T-helper 1 cell treated with Interleukin-12 subunit alpha and Interleukin-12 subunit beta and Interleukin-4 antibody, amounts not matched to agents 30 ng/mL and 1 ng/mL, for 36 hours (primary cell): ENCODE measurements around the gene PPP1R36. TPM values are rescaled to one million over a fixed set of nuclear protein-coding genes. Genes with fewer than 3 reads are reported as not detected.
"Not testable (repeated sequence)": the region's sequence is repeated elsewhere in the genome, so short reads cannot be mapped to it uniquely, and the experiment has no call there.

Source experiments
- intact Hi-C: fragments of 100-400 bp; cut with micrococcal nuclease; formaldehyde crosslinking; loops from one replicate; pipeline ENCODE4 v1.15.1; 2024
- total RNA-seq: library from RNA; stranded (reverse); gene quantifications from 2 replicates; pipeline ENCODE4 v1.2.3, GENCODE V29; 2022

The PPP1R36 gene
- total RNA-seq, 1 donor from 2014 or later, result not detected

DNA sequence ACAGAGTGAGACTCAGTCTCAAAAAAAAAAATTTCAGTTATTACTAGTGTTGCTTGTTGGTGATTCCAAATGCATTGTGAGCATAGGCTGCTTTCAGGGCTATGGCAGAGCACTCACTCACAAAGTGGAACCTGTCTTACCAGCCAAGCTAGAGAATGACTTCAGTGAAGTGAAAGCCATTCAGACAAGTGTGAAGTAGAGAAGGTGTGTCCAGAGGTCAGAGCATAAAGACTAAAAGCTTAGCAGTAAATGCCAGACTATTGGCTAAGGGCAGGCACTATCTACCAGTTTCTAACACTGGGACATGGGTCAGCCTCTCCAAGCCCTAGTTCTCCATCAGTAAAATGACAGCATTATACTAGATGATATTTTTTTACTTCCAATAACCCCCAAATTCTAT is 12.7 kb downstream of the PPP1R36 start:
- intact Hi-C loops, result no loop called here

DNA sequence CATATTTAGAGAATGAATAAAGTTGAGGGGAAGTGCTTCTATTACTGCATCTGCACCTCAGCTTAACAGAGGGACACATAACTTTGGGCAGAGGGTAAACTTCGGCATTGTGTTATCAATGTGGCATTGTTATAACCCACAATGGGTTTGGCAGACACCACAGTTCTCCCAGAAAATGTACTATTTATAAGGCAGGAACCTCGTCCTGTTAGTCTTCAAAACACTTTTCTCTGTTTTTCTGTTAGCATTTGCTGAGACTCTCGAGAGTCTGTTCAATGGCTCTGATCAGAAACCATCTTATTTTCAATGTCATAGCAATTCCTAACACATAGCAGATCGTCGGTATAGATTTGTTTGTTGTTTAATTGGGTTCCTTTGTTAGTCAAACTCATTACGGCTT is 13.9 kb downstream of the PPP1R36 start:
- intact Hi-C loops, result no loop called here

DNA sequence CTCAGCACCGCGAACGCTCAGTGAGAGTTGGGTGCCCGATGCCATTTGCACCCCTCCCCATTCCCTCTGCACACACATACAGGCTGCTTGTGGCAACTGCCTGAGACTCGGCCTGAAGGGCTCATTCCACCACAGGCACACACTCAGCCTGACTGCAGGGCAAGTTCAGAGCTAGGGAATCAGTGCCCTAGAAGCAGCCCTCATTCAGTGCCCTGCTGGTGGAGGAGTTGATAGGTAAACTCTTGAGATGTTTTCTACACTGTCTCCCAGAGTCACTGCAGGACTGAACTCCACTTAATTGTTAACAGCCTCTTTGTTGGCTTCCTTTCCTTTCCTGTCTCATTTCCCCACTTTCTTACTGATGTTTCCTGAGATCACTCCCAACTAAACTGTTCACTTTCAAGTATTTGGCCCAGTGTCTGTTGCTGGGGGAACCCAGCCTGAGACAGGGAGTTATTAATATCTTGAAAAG is 16.9 kb downstream of the PPP1R36 start:
- intact Hi-C loops, result no loop called here

DNA sequence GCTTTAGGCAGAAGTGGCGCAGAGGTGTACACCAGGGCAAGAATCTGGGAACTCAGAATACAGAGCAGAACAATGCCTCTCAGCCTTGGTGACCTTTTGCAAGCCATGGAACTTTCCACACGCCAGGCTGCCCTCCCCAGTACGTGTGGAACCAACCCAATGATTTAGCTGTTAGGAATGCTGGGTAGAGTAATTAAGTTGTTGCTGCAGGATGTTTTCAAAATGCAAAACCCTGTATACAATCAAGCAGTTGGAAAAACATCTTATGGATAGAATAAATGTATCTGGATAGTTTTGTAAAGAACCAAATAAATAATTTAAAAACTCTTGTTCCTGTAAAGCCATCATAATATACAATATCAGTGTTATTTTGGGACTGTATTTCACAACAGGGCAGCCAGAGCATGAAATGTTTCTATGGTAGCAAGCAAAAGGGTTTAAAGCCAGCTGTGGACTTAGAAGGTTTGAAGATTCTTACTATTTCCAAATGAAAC is 19.4 kb downstream of the PPP1R36 start:
- intact Hi-C loops, result no loop called here

DNA sequence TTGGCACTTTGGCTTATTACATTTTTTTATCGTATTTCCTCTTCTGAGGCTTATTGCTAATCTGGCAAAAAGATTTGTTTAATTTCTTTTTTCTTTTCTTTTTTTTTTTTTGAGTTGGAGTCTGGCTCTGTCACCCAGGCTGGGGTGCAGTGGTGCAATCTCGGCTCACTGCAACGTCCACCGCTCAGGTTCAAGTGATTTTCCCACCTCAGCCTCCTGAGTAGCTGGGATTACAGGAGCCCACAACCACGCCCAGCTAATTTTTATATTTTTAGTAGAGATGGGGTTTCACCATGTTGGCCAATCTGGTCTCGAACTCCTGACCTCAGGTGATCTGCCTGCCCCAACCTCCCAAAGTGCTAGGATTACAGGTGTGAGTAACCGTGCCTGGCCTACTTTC is 19.9 kb downstream of the PPP1R36 start:
- intact Hi-C loops, result not testable (repeated sequence)

DNA sequence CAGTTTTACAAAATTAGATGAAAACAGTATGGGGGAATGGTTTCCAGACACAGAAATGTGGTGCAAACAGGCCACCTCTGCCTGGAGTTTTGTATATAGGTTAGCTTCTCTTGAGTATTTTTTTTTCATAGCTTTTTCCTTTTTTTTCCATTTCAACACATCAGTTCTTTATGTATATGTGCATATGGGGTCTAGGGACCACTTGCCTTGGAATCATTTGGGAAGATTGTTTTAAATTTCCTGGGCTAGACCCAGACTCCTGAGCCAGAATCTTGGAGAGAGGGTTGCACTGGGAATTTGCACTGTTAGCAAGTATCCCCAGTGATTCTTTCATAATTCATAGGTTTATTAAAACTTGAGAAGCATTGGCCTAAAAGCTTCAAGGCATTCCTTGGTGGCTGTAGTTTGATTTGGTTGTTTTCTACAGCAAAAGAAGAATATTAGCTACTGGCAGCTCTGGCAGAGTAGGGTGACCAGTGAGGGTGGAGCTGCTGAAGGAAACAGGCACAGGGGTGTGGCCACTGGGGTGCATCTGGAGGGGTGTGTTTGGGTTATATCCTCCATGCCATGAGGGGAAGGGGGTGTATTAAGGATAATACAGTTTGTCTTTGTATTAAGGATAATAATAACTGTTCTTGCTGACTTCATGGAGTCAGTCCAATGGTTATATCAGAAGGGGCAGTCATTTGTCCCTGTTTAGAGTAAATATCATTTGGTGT is 22.8 kb downstream of the PPP1R36 start:
- intact Hi-C loops, result no loop called here

DNA sequence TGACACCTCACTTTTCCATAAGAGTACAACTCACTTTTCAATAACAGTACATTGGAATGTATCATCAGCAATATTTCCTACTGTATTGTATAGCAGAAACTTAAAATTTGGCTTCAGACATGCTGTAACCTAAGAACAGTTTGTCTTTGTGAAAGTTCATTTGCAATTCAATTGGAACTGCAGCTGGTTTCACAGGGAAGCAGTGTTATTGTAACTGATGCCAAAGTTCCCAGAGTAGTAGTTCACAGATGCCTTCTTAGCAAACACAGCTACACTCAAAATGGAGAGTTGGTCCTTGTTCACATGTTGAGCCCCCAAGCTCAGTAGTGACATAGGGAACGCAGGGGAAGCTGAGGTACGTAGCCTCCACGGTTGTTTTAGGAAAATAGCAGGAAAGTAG is 23.3 kb downstream of the PPP1R36 start:
- intact Hi-C loops, result no loop called here

DNA sequence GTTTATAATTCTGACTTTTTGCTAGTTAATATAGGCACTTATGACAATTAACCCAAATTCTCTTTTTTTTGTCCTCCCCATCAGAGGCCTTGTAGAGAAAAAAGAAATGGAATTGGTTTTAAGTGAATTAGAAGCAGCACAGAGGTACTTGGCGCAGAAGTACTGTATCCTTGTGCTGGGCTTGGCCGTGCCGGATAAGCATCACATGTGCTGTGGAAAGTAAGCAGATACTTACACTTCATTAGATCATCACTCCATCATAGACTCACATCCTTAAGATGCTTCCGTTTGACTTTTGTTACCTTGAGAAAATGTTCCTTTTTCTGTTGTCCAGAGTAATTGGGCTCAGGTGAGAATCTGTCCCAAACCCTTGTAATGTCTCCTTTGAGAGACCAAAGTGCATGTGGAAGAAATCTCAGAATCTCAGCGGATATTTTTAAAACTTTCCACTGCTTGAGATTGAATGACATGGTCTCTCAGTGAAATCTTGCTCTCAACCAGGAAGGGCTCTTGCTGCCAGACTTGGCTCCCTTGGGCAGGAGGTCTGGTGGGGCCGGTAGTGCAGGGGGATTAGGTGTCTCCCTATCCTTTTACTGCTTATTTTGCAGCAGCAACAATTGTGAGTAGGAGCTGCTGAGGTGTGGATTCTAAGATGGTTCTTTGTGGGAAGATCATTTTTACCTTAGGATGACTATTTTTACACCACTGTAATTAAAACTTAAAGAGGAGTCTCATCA is 24.8 kb downstream of the PPP1R36 start:
- intact Hi-C loops, result no loop called here

DNA sequence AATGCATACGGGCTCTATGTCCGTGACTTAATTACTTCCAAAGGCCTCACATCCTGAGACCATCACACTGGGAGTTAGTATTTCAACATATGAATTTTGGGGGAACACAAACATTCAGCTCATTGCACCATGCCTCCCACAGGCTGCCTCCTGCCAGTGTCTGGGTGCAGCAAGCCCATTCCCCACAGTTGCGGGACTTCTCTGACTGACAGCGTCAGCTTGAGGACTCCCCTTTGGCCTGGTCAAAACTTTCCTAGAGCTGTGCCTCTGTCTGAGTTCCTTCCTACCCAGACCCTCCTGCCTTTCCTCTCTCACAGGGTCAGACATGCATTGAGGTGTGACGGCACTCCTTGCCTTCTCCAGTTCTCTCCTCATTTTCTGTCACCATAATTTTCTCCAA is 27.4 kb downstream of the PPP1R36 start:
- intact Hi-C loops, result no loop called here

DNA sequence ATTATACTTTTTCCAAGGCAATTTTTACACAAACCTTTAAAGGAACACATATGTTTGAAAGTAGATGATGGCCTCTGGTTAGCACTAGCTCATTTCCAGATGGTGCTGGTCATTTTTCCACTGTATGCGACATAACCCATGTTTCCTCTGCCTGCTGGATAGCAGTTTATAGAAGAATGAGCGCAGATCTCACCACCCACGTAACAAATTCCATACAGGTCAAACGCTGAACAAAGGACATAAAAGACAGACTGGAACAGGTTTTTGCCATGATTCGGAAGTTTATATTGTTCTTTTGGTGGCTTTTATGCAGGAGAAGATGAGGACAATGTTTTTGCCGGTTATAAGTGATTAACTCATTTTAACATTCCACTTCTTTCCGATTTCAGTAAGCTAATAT is 30.7 kb downstream of the PPP1R36 start:
- intact Hi-C loops, result no loop called here

DNA sequence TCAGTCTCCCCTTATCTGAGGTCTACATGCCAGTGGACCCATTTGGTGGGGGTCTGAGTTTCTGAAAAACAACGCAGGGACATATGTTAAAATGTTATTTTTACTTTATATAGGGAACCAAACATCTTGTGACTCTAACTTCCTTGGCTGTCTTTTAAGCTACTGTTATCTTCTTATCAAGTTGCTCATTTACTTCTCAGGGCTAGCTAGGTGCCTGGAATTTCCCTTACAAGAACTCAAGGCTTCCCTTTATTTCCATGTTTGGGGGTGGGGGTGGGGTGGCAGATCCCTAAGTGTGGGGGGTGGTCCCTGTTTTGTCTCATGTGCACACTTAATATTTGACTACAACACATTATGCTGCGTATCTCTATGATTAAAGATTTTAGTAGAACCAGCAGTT is 31.6 kb downstream of the PPP1R36 start:
- intact Hi-C loops, result no loop called here

DNA sequence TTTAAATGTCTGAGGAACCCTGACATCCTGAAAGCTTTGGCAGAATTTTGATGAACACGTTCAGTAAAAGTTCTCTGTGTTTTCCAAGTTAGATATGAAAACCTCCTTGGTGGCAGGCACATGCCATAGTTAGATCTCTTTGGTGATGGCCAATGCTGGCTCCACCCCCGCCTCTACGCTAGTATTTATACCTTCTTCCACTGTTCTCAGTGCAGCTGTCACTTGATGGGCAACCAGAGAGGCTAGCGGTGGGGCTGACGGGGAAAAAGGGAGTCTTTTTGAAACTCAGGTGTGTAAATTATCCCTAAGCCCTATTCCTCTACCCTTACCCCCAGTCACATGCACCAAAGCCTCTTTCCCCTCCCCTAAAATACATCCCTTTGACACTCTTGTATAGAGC is 32.1 kb downstream of the PPP1R36 start:
- intact Hi-C loops, result no loop called here

DNA sequence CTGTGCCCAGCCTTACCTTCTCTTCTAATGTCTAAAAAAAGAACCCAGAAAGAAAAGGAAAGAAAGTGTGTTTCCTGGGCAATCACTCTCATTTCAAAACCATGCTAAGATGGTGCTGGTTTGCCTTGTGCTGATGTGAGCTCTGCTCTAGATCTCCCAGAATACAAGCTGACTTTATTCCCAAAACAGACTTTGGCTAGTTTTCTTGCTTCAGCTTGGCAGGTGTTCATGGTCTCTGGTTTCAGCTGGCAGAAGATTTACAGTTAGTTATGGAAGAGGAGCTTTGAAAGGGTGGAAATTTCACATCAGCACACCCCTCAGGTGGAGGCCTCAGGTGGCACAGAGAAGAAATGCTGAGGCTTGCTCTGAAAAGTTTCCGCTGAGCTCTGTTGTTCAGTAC is 34.4 kb downstream of the PPP1R36 start:
- intact Hi-C loops, result no loop called here

DNA sequence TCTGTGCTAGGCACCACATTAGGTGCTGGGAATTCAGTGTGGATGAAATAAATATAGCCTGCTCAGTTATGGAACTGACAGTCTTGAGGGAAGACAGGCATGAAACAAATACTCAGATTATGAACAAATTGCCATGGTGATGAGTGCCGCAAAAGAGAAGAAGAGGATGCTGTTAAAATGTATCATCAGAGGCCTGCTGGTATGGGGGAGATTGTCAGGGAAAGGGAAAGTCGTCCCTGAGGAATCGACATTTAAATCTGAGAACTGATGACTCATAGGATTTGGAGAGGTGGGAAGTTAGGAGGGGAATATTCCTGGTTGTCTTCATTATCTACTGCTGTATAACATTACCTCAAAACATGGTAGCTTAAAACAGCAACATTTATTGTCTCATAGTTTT is 42.0 kb downstream of the PPP1R36 start:
- intact Hi-C loops, result no loop called here

DNA sequence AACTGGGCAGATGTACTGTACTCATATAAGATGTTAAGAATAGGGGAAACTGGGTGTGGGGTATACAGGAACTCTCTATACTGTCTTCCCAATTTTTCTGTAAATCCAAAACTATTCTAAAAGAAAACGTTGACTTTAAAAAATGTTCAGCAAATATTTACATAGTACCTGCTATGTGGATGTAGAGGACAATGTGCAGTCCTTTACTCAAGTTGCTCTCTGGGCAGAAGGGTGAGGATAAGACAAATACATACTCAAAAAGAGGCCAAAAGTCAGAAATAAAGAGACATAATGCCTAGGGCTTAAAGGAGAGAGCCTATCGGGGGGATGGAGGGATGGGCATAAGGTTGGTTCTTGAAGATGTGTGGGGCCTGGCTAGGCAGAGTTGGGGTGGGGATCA is 44.7 kb downstream of the PPP1R36 start:
- intact Hi-C loops, result no loop called here

DNA sequence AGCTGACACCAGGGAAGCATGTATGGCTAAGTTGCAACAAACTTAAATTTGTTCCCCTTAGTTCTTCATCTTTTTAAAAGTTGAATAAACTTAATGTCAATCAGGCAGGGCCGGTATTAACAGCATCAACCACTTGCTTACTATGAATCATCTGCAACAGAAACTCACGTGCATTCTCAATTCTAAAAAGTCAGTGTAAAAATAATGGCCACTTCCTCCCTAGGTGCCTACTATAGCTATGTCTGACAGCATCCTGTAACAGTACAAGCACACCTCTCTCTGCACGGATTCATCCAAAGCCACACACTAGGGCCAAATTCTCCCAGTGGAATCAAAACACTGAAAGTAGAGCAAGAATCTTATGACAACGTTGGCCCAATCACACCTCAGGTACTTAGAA is 48.6 kb downstream of the PPP1R36 start:
- intact Hi-C loops, result no loop called here

DNA sequence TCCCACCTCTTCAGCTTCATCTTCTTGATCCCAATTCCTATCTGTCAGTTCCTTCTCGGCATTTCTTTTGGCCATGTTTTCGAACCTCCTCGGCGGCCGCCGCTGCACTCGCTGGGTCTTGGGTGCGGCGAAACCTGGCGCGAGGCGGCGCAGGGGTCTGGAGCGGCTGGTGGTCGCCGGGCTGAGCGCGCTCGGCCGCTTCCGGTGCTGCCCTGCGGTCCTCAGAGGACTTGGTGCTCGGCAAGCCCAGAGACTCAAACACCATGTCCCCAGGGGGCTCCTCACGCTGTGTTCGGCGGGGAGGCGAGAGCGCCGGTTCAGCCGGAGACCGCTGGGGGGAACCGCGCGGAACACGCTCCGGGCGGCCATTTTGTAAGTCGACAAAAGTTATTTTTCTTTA is 51.8 kb downstream of the PPP1R36 start:
- intact Hi-C loops, result no loop called here

DNA sequence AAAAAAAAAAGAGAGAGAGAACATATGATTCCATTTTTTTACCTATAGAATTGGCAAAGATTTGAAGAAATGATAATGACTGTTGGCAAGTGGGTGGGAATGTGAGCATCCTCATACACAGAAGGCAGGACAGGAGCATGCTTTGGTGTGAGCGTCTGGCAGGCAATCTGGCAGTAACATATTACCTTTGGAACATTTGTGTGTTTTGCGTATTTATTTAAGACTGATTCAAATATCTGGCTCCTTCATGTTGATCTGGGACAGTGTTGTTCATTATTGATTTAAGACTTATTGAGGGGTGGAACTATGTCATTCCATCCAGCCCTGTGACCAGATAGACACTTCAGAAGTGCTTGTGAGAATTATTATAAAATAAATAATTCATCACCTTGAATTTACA is 53.1 kb downstream of the PPP1R36 start:
- intact Hi-C loops, result no loop called here

DNA sequence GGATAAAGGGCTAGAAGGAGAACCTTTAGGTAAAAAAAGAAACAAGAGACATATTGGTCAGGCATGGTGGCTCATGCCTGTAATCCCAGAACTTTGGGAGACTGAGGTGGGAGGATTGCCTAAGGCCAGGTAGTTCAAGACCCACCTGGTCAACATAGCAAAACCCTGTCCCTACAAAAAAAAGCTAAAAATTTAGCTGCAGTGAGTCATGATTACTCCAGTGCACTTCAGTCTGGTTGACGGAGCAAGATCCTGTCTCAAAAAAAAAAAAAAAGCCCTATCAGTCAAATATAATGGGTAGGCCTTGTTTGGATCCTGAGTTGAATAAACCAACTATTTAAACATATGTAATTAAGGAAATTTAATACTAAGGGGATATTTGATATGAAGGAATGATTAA is 54.2 kb downstream of the PPP1R36 start:
- intact Hi-C loops, result no loop called here

DNA sequence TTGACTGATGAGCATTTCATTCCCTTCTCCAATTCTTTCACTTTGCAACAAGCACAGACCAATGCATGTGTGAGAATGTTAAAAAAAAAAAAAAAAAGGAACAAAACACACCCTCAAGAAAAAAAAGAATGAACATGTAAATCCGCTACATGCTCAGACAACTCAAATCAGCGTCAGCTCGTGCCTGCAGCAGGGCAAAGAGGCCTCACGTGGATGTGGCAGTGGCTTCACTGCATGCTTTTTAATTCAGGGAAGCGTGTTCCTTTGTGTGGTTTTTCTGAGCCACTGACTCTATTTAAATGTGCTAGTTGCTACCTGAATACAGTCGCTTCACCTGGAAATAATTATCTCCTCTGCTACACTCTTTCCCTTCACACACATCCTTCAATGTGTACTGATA is 55.1 kb downstream of the PPP1R36 start:
- intact Hi-C loops, result no loop called here

DNA sequence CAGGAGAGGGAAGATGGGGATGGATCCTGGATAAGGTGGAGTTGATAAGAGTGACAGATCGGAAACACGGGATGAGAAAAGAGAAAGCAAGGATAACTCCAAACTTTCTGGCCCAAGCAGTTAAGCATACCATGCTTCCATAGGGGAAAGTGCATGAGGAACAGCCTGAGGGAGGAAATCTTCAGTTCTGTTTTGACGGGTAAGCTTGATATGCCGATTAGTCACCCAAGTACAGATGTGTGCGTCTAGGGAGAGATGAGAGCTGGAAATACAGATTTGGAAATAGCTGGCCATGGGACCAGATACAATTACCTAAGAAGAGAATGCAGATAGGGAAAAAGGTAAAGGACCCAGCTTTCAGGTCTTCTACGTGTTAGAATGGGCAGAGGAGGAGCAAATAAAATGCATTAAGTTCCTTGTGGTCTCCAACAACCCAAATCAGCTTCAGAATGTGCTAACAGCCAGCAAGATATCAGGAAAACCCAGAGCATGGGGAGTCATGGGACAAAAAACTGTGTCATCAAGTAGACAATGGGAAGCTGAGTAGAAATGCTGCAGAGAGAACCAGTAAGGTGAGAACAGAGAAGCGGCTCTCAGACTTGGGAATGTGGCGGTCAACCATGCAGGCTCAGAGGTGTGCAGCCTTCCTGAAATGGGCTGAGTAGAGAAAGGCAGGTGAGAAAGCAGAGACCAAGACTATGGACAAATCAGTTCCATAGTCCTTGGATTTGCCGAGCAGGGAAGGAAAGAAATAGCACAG is 56.3 kb downstream of the PPP1R36 start:
- intact Hi-C loops, result no loop called here
